TTC549 (cell line): Measurements from ENCODE around the gene DNAJB12.
A peak's percentile ranks its signal among the peaks of the same experiment; 100 is the strongest.
"Not testable (repeated sequence)": the region's sequence is repeated elsewhere in the genome, so short reads cannot be mapped to it uniquely, and the experiment has no call there.

ENCODE experiments used
- FAIRE-seq: peaks from 2 replicates; lab custom pipeline; 2012; peaks lifted over from hg19 to GRCh38; lab: Jason Lieb, UNC

Gene DNAJB12

DNA sequence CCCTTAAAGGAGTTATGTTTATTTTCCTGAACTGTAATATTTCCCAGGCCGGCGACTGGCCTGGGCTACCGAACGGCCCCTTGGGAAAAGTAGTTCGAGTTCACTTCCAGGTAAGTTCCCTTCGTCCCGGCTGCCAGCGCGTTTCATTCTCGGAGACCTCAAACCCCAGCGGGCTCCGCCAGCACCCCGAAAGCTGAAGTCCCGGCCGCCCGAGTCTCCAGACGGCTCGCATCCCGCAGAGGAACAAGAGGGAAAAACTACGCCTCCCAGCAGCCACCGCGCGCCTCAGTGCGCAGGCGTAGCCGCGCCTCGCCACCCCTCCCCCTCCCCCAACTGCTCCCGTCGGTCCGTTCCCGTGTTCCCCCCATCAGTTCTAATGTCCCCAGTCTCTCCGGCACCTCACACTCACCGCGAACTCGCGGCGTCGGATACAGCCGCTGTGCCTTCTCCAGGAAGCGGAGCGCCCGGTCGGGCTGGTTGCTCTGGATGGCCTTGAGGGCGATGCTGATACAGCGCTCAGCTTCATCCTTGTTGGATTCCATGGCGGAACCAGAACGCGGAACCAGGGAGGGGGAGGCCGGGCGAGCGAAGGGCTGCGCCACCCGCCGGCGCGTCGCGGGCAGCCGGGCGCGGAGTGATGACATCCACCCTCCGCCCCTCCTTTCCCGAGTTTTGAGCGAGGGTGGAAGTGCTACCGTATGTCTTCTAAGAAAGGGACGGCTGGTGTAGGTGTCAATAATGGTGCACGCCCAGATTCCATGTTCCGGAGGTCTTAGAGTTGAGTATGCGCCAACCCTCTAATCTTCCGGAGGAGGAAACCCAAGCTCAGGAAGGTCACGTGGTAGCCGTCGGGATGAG is at the start of gene DNAJB12:
DNAJB12 (minus strand) TSS at position 564 of the 858 bp plus-strand sequence; CDS start at position 542, 22 bp downstream.
- no peak for FAIRE-seq

DNA sequence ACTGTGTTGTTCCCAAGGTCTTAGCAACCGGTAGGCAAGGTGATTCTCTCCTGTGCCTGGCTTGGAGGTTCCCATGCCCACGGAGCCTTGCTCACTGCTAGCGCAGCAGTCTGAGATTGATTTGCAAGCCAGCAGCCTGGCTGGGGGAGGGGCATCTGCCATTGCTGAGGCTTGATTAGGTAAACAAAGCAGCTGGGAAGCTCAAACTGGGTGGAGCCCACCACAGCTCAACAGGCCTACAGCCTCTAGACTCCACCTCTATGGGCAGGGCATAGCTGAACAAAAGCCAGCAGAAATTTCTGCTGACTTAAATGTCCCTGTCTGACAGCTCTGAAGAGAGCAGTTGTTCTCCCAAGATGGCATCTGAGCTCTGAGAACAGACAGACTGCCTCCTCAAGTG is 40.9 kb upstream of the DNAJB12 start:
- not testable (repeated sequence) for FAIRE-seq

GRCh38 chr10:72392571-72392970 is 37.9 kb upstream of the DNAJB12 start:
- FAIRE-seq = no peak

- FAIRE-seq = no peak
Observed at GRCh38 chr10:72390764-72391163, 36.0 kb upstream of the DNAJB12 start.

DNA sequence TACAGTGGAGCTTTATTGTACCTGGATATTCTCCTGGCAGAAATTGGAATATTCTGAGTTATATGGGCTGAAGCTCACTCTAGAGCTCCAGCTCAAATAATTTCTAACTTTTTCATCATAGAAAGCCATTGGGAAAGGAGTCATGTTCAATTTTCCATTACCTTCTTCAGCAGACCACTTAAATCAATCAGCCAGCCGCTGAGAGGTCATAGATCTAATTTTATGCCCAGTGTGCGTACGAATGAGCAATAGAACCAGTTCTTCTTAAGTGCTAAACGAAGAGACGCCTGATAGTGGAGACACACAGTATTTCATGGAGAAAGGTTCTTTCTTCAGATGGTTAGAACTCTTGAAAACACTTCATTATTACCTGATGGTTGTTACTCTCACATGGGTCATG is 35.0 kb upstream of the DNAJB12 start:
- no peak for FAIRE-seq

GRCh38 chr10:72389014-72389413 is 34.3 kb upstream of the DNAJB12 start:
- no peak for FAIRE-seq

DNA sequence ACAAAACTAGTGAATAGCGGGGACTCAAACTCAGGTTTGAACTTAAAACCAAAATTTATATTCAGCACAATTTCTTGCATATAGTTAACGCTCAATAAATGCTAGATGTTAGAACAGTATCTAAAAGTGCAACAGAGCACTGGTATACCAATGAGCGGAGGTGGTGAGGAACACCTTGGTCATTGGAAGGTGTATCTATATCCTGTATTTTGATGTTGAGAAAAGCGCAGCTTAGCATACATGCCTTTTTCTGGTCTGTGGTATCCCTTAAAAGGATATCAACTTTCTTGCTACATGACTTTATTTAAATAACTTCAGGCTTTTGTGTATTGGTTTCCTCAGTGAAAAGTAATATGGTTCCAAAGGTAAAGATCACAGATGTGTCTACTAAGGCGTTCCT is 33.3 kb upstream of the DNAJB12 start:
- FAIRE-seq = no peak

- no peak for FAIRE-seq
Observed at GRCh38 chr10:72386916-72387586, 32.3 kb upstream of the DNAJB12 start.

DNA sequence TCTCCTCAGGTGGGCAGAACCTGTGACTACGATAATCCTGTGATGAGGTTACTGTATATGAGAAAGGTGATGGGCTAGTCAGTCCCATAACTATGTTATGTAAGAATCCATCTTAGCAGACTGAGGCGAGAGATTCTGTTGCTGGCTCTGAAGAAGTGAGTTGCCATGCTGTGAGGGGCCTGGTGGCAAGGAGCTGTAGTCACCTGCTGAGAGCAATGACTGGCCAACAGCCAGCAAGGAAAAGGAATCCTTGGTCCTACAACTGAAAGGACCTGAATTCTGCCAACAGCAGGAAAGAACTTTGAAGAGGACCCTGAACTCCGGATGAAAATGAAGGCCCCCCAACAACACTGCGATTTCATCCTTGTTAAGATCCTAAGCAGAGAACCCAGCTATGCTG is 31.0 kb upstream of the DNAJB12 start:
- FAIRE-seq = no peak

DNA sequence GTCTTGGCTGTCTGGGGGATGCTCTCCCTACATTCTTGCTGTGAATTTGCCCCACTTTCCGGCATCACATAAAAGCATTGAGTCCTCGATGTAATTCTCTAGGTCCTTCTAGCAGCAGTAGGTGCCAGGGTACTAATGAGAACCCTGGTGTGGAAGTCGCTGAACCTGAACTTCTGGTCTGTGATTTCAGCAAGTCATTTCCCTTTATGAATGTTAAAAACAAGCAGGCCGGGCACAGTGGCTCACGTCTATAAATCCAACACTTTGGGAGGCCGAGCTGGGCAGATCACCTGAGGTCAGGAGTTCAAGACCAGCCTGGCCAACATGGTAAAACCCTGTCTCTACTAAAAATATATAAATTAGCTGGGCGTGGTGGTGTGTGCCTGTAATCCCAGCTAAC is 30.3 kb upstream of the DNAJB12 start:
- FAIRE-seq = not testable (repeated sequence)

DNA sequence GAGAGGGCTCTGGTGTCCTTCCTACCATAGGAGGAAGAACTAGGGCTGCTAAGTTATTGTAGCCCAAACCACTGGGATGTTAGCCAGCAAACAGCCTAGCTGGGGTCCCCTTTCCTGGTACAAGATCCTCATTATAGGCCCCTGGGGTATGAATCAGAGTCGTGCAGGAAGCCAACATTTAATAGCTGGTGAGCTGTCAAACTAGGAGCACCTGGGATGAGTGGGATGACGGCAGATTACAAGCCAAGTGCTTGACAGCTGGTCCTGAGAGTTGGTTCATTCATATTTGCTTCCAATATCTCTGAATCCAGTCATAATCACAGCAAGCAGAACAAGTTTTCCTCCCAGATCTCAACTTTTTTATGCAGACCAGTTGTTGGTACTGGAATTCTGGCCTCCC is 25.1 kb upstream of the DNAJB12 start:
- no peak for FAIRE-seq

DNA sequence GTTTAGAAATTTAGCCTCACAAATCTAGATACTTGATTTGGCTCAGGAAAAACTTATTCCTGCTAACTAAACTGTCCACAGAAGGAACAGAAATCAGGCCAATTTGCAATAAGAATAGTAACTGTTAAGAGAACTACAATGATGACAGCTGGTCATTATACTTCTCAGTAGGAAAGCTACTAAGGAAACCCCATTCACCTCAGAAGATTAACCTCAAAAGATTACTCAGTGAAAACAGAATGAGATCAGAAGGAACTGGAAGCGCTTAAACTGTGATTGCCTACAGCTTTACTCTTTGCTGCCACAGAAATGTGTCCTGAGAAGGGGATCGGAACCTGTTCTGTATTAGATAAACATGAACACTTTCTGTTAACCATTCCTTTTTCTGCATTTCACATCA is 24.3 kb upstream of the DNAJB12 start:
- no peak for FAIRE-seq

DNA sequence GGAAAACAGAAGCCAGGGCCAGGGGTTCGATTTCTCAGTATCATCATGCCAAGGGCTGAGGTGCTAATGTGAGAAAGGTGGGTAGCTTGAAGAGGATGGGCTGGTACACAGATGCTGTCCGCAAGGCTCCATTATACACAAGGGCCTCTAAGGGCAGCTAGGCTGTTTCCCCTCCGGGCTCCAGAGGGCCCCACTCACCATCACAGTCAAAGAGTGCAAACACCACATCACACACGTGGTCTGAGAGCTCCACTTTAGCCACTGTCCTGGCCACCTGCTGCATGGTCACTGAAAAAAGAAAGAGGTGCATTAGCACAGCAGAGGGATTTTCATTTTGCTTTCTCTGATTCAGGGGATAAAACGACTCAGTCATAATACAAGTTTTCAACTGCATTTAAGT is 20.9 kb upstream of the DNAJB12 start:
- no peak for FAIRE-seq

DNA sequence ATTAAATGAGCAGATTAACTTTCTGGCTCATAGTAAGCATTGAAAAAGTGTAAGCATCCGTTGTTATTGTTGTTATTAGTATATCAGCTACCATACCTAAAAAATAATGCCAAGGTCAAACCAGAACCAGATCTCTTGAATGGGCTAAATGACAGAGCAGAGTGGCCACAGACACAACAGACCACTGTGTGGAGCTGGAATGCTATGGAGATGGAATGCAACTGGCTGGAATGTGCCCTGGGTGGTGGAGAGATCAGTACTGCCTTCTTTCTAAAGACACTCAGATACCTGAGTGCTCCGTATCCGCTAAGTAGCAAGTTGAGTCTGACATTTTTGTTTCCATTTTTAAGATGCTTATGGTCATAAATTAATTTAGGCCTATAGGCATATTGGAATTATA is 20.5 kb upstream of the DNAJB12 start:
- FAIRE-seq = no peak

- no peak for FAIRE-seq
Observed at GRCh38 chr10:72370201-72370722, 15.5 kb upstream of the DNAJB12 start.

GRCh38 chr10:72367301-72367960 is 12.7 kb upstream of the DNAJB12 start:
- no peak for FAIRE-seq

- FAIRE-seq = no peak
Observed at GRCh38 chr10:72365106-72365895, 10.6 kb upstream of the DNAJB12 start.

- FAIRE-seq = peak; percentile 62
Observed at GRCh38 chr10:72364239-72364777, 9.6 kb upstream of the DNAJB12 start.

- FAIRE-seq = no peak
Observed at GRCh38 chr10:72356987-72357386, 2.3 kb upstream of the DNAJB12 start.

GRCh38 chr10:72356115-72356514 is 1.4 kb upstream of the DNAJB12 start:
- no peak for FAIRE-seq

- FAIRE-seq = no peak
Observed at GRCh38 chr10:72355214-72355555, 466 bp upstream of the DNAJB12 start.

DNA sequence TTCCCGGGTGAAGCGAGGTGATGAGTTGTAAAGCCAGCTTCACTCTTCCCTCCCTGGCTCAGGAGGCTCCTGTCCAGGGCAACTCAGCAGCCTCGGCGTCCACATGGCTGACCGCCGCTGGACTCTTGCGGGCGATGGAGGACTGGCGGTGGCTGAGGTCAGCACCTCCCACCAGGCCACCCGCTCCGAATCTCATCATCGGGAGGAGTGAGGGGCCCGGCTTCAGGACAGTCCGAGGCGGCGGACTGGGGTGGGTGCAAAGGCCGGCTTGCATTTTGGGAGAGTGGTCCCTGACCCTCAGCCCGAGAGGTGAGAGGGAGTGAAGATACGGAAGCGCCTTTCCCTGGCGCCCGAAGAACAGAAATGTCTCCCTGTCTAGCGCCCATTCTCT is 759 bp downstream of the DNAJB12 start:
- FAIRE-seq = no peak
